HEK293 (cell line): Measurements from ENCODE around the gene LMF1.

Experiments
- CTCF ChIA-PET: fragments of 350-600 bp; formaldehyde crosslinking; extraction: SDS; loops from one replicate; lab custom pipeline; 2021; ENCODE audit warnings: antibody characterized with exemption; lab: Yijun Ruan, JAX
- POLR2A ChIA-PET: fragments of 300-600 bp; formaldehyde crosslinking; extraction: SDS; loops from one replicate; lab custom pipeline; 2020; ENCODE audit warnings: antibody characterized with exemption, inconsistent platforms; lab: Yijun Ruan, JAX
- H3K27ac ChIP-seq: fragments of 200-500 bp; sonication (Bioruptor generic); 2 replicates; pipeline ENCODE4 v1.5.1; 2014; ENCODE audit warnings: low read depth, low read length, control low read depth, inconsistent platforms; ENCODE audit errors: extremely low read depth
- H3K36me3 ChIP-seq, 2 experiments: fragments of 200-500 bp in 1 of 2; sonication (Bioruptor generic) in 1 of 2; 1 replicate in 1 of 2; 2 replicates in 1 of 2; pipeline ENCODE4 v1.5.1; 2014 to 2017; ENCODE audit warnings: inconsistent platforms in 2 of 2, low read length in 2 of 2; ENCODE audit not compliant: control insufficient read depth in 2 of 2, insufficient read depth in 1 of 2
- H3K4me1 ChIP-seq: fragments of 200-500 bp; sonication (Bioruptor generic); 2 replicates; pipeline ENCODE4 v1.5.1; 2014; ENCODE audit warnings: mild to moderate bottlenecking, low read length, inconsistent platforms; ENCODE audit not compliant: control insufficient read depth, insufficient read depth
- H3K4me3 ChIP-seq: 2 replicates; pipeline ENCODE4 v1.5.1; 2011; ENCODE audit warnings: low read depth, mild to moderate bottlenecking, control low read depth, low read length, moderate library complexity
- H3K9me3 ChIP-seq: fragments of 200-500 bp; sonication (Bioruptor generic); 2 replicates; pipeline ENCODE4 v1.5.1; 2014; ENCODE audit warnings: low read depth, low read length, inconsistent platforms; ENCODE audit not compliant: control insufficient read depth, insufficient read depth
- HOXD13 ChIP-seq: sonication (generic); formaldehyde crosslinking; IDR thresholded peaks from 2 replicates; pipeline ENCODE4 v1.8.0; 2022; ENCODE audit warnings: missing genetic modification reagents, borderline replicate concordance
- IKZF3 ChIP-seq: fragments of 450-650 bp; IDR thresholded peaks from 2 replicates; pipeline ENCODE4 v1.5.0; 2018; ENCODE audit warnings: missing biosample characterization, mild to moderate bottlenecking, missing genetic modification characterization, moderate library complexity
- KLF1 ChIP-seq: fragments of 450-650 bp; formaldehyde crosslinking; IDR thresholded peaks from 2 replicates; pipeline ENCODE4 v1.5.1; 2016; ENCODE audit warnings: missing biosample characterization, missing genetic modification characterization
- KLF9 ChIP-seq: fragments of 450-650 bp; formaldehyde crosslinking; IDR thresholded peaks from 2 replicates; pipeline ENCODE4 v1.5.1; 2016; ENCODE audit warnings: missing biosample characterization, missing genetic modification characterization, low read depth
- SP2 ChIP-seq: fragments of 450-650 bp; formaldehyde crosslinking; IDR thresholded peaks from 2 replicates; pipeline ENCODE4 v1.5.1; 2016; ENCODE audit warnings: missing biosample characterization, missing genetic modification characterization
- ZNF133 ChIP-seq: fragments of 450-650 bp; formaldehyde crosslinking; IDR thresholded peaks from 2 replicates; pipeline ENCODE4 v1.5.1; 2016; ENCODE audit warnings: missing biosample characterization, missing genetic modification characterization
- ZNF174 ChIP-seq: fragments of 450-650 bp; formaldehyde crosslinking; IDR thresholded peaks from 2 replicates; pipeline ENCODE4 v1.5.0; 2017; ENCODE audit warnings: missing biosample characterization, mild to moderate bottlenecking, missing genetic modification characterization
- ZNF214 ChIP-seq: fragments of 450-650 bp; formaldehyde crosslinking; IDR thresholded peaks from 2 replicates; pipeline ENCODE4 v1.5.1; 2017; ENCODE audit warnings: missing biosample characterization, mild to moderate bottlenecking, missing genetic modification characterization, borderline replicate concordance
- ZNF248 ChIP-seq: fragments of 450-650 bp; formaldehyde crosslinking; IDR thresholded peaks from 2 replicates; pipeline ENCODE4 v1.5.1; 2017; ENCODE audit warnings: missing biosample characterization, missing genetic modification characterization
- ZNF274 ChIP-seq, 2 experiments: fragments of 200-500 bp in 1 of 2; fragments of 450-650 bp in 1 of 2; sonication (Bioruptor generic) in 1 of 2; formaldehyde crosslinking in 1 of 2; IDR thresholded peaks; 2 replicates each; pipeline versions ENCODE4 v1.5.1 to v1.6.1; 2014 to 2016; ENCODE audit warnings: borderline replicate concordance in 1 of 2, inconsistent platforms in 1 of 2, low read length in 1 of 2, missing biosample characterization in 1 of 2, missing genetic modification characterization in 1 of 2
- ZNF311 ChIP-seq: fragments of 450-650 bp; formaldehyde crosslinking; IDR thresholded peaks from 2 replicates; pipeline ENCODE4 v1.5.1; 2017; ENCODE audit warnings: missing biosample characterization, missing genetic modification characterization, borderline replicate concordance
- ZNF501 ChIP-seq: fragments of 450-650 bp; formaldehyde crosslinking; IDR thresholded peaks from 2 replicates; pipeline ENCODE4 v1.5.1; 2016; ENCODE audit warnings: missing biosample characterization, missing genetic modification characterization
- ZNF558 ChIP-seq: fragments of 450-650 bp; formaldehyde crosslinking; IDR thresholded peaks from 2 replicates; pipeline ENCODE4 v1.5.1; 2016; ENCODE audit warnings: missing biosample characterization, missing genetic modification characterization
- ZNF626 ChIP-seq: fragments of 450-650 bp; sonication (Bioruptor Pico); formaldehyde crosslinking; IDR thresholded peaks from 2 replicates; pipeline ENCODE4 v1.5.1; 2018; ENCODE audit warnings: missing biosample characterization, missing genetic modification characterization, inconsistent platforms
- ZNF768 ChIP-seq: fragments of 450-650 bp; formaldehyde crosslinking; IDR thresholded peaks from 2 replicates; pipeline ENCODE4 v1.5.1; 2018; ENCODE audit warnings: missing biosample characterization, mild to moderate bottlenecking, missing genetic modification characterization
- ZNF830 ChIP-seq: fragments of 450-650 bp; IDR thresholded peaks from 2 replicates; pipeline ENCODE4 v1.5.0; 2018; ENCODE audit warnings: missing biosample characterization, missing genetic modification characterization, low read depth, mild to moderate bottlenecking, moderate library complexity
- ZSCAN16 ChIP-seq: fragments of 450-650 bp; formaldehyde crosslinking; IDR thresholded peaks from 2 replicates; pipeline ENCODE4 v1.5.1; 2016; ENCODE audit warnings: missing biosample characterization, missing genetic modification characterization
- TF ChIP-seq, protein P1 (sequence below): fragments of 450-650 bp; formaldehyde crosslinking; IDR thresholded peaks from 2 replicates; pipeline ENCODE4 v1.5.1; 2016; ENCODE audit warnings: missing biosample characterization, missing genetic modification characterization
- TF ChIP-seq, protein P2 (sequence below): fragments of 450-650 bp; formaldehyde crosslinking; IDR thresholded peaks from 2 replicates; pipeline ENCODE4 v1.5.1; 2016; ENCODE audit warnings: missing biosample characterization, missing genetic modification characterization
- TF ChIP-seq, protein P3 (sequence below): fragments of 450-650 bp; formaldehyde crosslinking; IDR thresholded peaks from 2 replicates; pipeline ENCODE4 v1.5.1; 2016; ENCODE audit warnings: missing biosample characterization, missing genetic modification characterization

LMF1 gene

DNA sequence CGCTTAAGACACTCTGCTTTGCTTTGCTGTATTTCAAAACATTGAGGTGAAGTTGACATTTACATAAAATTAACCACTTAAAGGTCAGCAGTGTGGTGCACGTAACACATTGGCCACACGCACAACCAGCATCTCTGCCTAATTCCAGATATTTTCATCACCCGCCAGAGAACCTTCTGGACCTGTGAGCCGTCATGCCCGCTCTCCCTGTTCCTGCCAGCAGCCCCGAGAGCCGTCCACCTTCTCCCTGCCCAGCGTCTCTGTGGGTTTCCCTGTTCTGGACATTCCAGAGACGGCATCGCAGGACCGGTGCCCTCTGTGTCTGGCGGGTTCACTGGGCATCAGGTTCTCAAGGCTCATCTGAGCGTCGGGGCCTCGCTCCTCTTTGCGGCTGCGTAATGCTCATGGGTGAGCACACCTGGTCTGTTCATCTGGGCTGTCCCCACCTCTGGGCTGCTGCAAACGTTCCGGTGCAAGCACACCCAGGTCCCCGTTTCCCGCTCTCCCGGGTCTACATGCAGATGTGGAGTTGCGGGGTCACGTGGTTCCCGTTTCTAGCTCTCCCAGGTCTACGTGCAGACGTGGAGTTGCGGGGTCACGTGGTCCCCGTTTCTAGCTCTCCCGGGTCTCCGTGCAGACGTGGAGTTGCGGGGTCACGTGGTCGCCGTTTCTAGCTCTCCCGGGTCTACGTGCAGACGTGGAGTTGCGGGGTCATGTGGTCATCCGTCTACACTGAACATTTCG lies 122.1 kb downstream of the LMF1 start:
- ChIA-PET POLR2A (no interaction called here), CTCF (no interaction called here)
- Histone ChIP-seq H3K4me1 (no peaks in the 10 kb centered on the region), H3K4me3 (no peak overlapping the region), H3K27ac (no peak overlapping the region), H3K36me3 (no peaks in the 10 kb centered on the region), H3K9me3 (no peaks in the 10 kb centered on the region)
- TF ChIP-seq ZNF311 (tag by site-specific recombination) (no peak), ZNF626 (no peak), IKZF3 (no peak), ZNF558 (no peak), ZNF274 (IDR thresholded peaks at IDR 0.05; ENCODE audit: low read length) (no peak), ZNF274 (tag by site-specific recombination; IDR thresholded peaks at IDR 0.05; ENCODE audit: borderline replicate concordance) (no peak), ZNF768 (no peak), ZNF248 (no peak), SP2 (tag by site-specific recombination) (no peak), ZNF174 (tag by site-specific recombination) (no peak), ZNF830 (no peak), KLF1 (no peak), KLF9 (no peak), ZSCAN16 (tag by site-specific recombination) (no peak)
- TF ChIP-seq, protein P1, sequence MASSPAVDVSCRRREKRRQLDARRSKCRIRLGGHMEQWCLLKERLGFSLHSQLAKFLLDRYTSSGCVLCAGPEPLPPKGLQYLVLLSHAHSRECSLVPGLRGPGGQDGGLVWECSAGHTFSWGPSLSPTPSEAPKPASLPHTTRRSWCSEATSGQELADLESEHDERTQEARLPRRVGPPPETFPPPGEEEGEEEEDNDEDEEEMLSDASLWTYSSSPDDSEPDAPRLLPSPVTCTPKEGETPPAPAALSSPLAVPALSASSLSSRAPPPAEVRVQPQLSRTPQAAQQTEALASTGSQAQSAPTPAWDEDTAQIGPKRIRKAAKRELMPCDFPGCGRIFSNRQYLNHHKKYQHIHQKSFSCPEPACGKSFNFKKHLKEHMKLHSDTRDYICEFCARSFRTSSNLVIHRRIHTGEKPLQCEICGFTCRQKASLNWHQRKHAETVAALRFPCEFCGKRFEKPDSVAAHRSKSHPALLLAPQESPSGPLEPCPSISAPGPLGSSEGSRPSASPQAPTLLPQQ (tag by site-specific recombination) = no peak
- TF ChIP-seq, protein P2, sequence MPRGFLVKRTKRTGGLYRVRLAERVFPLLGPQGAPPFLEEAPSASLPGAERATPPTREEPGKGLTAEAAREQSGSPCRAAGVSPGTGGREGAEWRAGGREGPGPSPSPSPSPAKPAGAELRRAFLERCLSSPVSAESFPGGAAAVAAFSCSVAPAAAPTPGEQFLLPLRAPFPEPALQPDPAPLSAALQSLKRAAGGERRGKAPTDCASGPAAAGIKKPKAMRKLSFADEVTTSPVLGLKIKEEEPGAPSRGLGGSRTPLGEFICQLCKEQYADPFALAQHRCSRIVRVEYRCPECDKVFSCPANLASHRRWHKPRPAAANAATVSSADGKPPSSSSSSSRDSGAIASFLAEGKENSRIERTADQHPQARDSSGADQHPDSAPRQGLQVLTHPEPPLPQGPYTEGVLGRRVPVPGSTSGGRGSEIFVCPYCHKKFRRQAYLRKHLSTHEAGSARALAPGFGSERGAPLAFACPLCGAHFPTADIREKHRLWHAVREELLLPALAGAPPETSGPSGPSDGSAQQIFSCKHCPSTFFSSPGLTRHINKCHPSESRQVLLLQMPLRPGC (tag by site-specific recombination) = no peak
- TF ChIP-seq, protein P3, sequence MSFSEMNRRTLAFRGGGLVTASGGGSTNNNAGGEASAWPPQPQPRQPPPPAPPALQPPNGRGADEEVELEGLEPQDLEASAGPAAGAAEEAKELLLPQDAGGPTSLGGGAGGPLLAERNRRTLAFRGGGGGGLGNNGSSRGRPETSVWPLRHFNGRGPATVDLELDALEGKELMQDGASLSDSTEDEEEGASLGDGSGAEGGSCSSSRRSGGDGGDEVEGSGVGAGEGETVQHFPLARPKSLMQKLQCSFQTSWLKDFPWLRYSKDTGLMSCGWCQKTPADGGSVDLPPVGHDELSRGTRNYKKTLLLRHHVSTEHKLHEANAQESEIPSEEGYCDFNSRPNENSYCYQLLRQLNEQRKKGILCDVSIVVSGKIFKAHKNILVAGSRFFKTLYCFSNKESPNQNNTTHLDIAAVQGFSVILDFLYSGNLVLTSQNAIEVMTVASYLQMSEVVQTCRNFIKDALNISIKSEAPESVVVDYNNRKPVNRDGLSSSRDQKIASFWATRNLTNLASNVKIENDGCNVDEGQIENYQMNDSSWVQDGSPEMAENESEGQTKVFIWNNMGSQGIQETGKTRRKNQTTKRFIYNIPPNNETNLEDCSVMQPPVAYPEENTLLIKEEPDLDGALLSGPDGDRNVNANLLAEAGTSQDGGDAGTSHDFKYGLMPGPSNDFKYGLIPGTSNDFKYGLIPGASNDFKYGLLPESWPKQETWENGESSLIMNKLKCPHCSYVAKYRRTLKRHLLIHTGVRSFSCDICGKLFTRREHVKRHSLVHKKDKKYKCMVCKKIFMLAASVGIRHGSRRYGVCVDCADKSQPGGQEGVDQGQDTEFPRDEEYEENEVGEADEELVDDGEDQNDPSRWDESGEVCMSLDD (tag by site-specific recombination) = no peak

DNA sequence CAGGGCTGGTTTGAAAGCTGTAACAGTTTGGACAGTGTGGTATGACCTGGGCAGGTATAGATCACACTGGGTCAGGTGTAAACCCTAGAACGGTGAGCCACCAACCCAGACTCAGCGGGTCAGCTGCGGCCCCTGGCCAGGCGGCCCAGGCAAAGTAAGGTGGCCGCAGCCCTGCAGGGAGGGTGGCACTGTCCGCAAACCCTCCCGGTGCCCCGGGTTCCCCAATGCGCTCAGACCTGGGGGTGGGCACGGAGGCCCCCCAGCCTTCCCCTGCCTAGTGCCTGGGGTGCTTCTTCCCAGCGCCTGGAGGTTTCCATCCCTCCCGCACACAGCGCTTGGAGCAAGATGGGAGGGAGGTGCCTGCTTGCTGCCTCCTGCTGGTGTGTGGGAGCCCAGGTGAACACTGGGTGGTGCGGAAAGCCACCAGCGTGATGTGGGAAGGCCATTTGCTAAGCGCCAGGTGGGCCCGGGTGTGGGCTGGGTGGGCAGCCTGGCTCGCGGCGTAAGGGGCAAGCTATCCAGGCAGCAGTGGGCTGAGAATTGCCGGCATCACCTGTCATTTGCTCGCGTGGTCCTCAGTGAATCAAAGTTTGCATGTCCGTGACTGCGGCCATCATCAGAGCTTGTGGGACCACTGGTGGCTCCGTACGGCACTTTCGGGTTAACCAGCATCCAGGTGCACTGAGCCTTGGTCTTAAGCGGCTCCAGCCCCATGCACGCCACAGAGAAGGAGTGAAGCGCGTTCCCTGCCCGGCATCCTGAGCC lies 122.9 kb downstream of the LMF1 start:
- POLR2A ChIA-PET = no interaction called here
- Histone ChIP-seq H3K4me1 (no peaks in the 10 kb centered on the region), H3K9me3 (no peaks in the 10 kb centered on the region), H3K36me3 (no peaks in the 10 kb centered on the region), H3K27ac (no peak overlapping the region), H3K4me3 (no peak overlapping the region)
- CTCF ChIA-PET = no interaction called here
- TF ChIP-seq ZNF501 (tag by site-specific recombination) (no peak), ZNF133 (tag by site-specific recombination) (no peak), HOXD13 (CRISPR knock-in tag) (no peak), ZNF214 (tag by site-specific recombination) (no peak)
